Activated CD4-positive, alpha-beta T cell treated with anti-CD3 and anti-CD28 coated beads for 36 hours (primary cell): Measurements from ENCODE around the gene NOS2. TPM values are rescaled to one million over a fixed set of nuclear protein-coding genes. Genes with fewer than 3 reads are reported as not detected.
"Not testable (repeated sequence)": the region's sequence is repeated elsewhere in the genome, so short reads cannot be mapped to it uniquely, and the experiment has no call there.

ENCODE experiments used
- ATAC-seq: fragments of 200-7000 bp; cut with Tn5 transposase; one replicate; pipeline ENCODE4 v1.10.0; 2021; ENCODE audit warnings: mild to moderate bottlenecking, moderate library complexity
- CTCF ChIA-PET: fragments of 350-600 bp; sonication (Branson Sonifier 250); formaldehyde crosslinking; loops from one replicate; lab custom pipeline; 2021; ENCODE audit warnings: antibody characterized with exemption; lab: Charles Lee
- POLR2A ChIA-PET: fragments of 350-600 bp; sonication (Branson Sonifier 250); formaldehyde crosslinking; loops from one replicate; lab custom pipeline; 2021; ENCODE audit warnings: antibody characterized with exemption, inconsistent platforms; lab: Charles Lee
- DNase-seq: peaks from one replicate; pipeline ENCODE4 v3.0.0-alpha.2; 2020
- H3K27ac Mint-ChIP-seq: one replicate; pipeline ENCODE4 v1.8.0; 2021; ENCODE audit warnings: mixed read lengths
- H3K27me3 Mint-ChIP-seq: one replicate; pipeline ENCODE4 v1.8.0; 2021; ENCODE audit warnings: mixed read lengths
- H3K36me3 Mint-ChIP-seq: one replicate; pipeline ENCODE4 v1.8.0; 2021; ENCODE audit warnings: low read depth, mixed read lengths
- H3K4me1 Mint-ChIP-seq: one replicate; pipeline ENCODE4 v1.8.0; 2021; ENCODE audit warnings: mixed read lengths
- H3K4me3 Mint-ChIP-seq: one replicate; pipeline ENCODE4 v1.8.0; 2021; ENCODE audit warnings: mild to moderate bottlenecking, moderate library complexity, mixed read lengths
- H3K9me3 Mint-ChIP-seq: one replicate; pipeline ENCODE4 v1.8.0; 2021; ENCODE audit warnings: low read depth, mixed read lengths
- intact Hi-C, 2 experiments: fragments of 100-400 bp; cut with DNase I in 1 of 2; cut with micrococcal nuclease in 1 of 2; formaldehyde crosslinking; loops; one replicate each; pipeline versions ENCODE4 v1.14.2 to v1.15.1; 2022 to 2024; cut with DNase I, micrococcal nuclease
- total RNA-seq, 2 experiments: library from RNA; stranded (reverse); gene quantifications; one replicate each; pipeline ENCODE4 v1.2.3, GENCODE V29; 2021

The NOS2 gene
- total RNA-seq, 2 experiments from 2014 or later = 0.07 to 0.09 TPM

GRCh38 chr17:27743281-27743885 lies 56.9 kb downstream of the NOS2 start:
- H3K27me3 Mint-ChIP-seq = no peaks in the 10 kb centered on the region
- CTCF ChIA-PET = no interaction called here
- H3K4me3 Mint-ChIP-seq = no peak overlapping the region
- H3K4me1 Mint-ChIP-seq = no peaks in the 10 kb centered on the region
- H3K27ac Mint-ChIP-seq = no peak overlapping the region
- no peaks in the 10 kb centered on the region for H3K36me3 Mint-ChIP-seq
- POLR2A ChIA-PET = no interaction called here
- no peak for ATAC-seq
- no peaks in the 10 kb centered on the region for H3K9me3 Mint-ChIP-seq
- intact Hi-C loops = no loop called here
- DNase-seq = no peak

GRCh38 chr17:27741971-27742575 lies 58.3 kb downstream of the NOS2 start:
- no peaks in the 10 kb centered on the region for H3K9me3 Mint-ChIP-seq
- ChIA-PET POLR2A (no interaction called here), CTCF (interaction anchor here (0.6 to 1.2 kb wide), 3 partner anchors 14 to 216 kb away, joined by 3 to 5 read pairs (median 3); no protein-coding TSS in a partner anchor)
- no peaks in the 10 kb centered on the region for H3K27me3 Mint-ChIP-seq
- H3K4me3 Mint-ChIP-seq = no peak overlapping the region
- DNase-seq = no peak
- no peaks in the 10 kb centered on the region for H3K36me3 Mint-ChIP-seq
- H3K4me1 Mint-ChIP-seq = no peaks in the 10 kb centered on the region
- H3K27ac Mint-ChIP-seq = no peak overlapping the region
- intact Hi-C loops = no loop called here
- no peak for ATAC-seq

GRCh38 chr17:27741361-27741861 lies 58.9 kb downstream of the NOS2 start:
- no peak overlapping the region for H3K27ac Mint-ChIP-seq
- no peak for ATAC-seq

GRCh38 chr17:27740541-27740940 lies 59.8 kb downstream of the NOS2 start:
- H3K36me3 Mint-ChIP-seq, POLR2A ChIA-PET, H3K4me3 Mint-ChIP-seq, ATAC-seq, DNase-seq, H3K4me1 Mint-ChIP-seq, H3K27me3 Mint-ChIP-seq, H3K9me3 Mint-ChIP-seq, H3K27ac Mint-ChIP-seq, intact Hi-C loops: not testable (repeated sequence)
- CTCF ChIA-PET = interaction anchor here (0.6 to 1.1 kb wide), 2 partner anchors 392 to 553 kb away, joined by 3 to 5 read pairs; no protein-coding TSS in a partner anchor

More at GRCh38 chr17:27741361-27741861, 58.9 kb downstream of the NOS2 start:
- H3K4me1 Mint-ChIP-seq = no peaks in the 10 kb centered on the region
- no peaks in the 10 kb centered on the region for H3K27me3 Mint-ChIP-seq
- no peaks in the 10 kb centered on the region for H3K36me3 Mint-ChIP-seq
- no peak for DNase-seq
- ChIA-PET POLR2A (no interaction called here), CTCF (interaction anchor here (1.0 to 1.2 kb wide), 3 partner anchors 15 to 552 kb away, joined by 3 to 5 read pairs (median 3); no protein-coding TSS in a partner anchor)
- intact Hi-C loops = no loop called here
- no peaks in the 10 kb centered on the region for H3K9me3 Mint-ChIP-seq
- H3K4me3 Mint-ChIP-seq = no peak overlapping the region

- Mint-ChIP-seq H3K4me1 (no peaks in the 10 kb centered on the region), H3K4me3 (no peak overlapping the region), H3K27ac (no peak overlapping the region), H3K9me3 (no peaks in the 10 kb centered on the region), H3K27me3 (peaks cover 21% of the 10 kb centered on the region), H3K36me3 (no peaks in the 10 kb centered on the region)
- DNase-seq (no peak), ATAC-seq (no peak)
- ChIA-PET CTCF (interaction anchor here (0.6 to 2.2 kb wide), 2 partner anchors 22 to 100 kb away, joined by 3 to 9 read pairs; no protein-coding TSS in a partner anchor), POLR2A (no interaction called here)
- intact Hi-C loops = no loop called here
These were observed 66.6 kb downstream of the NOS2 start for GRCh38 chr17:27733773-27734172.

GRCh38 chr17:27732746-27733145 lies 67.6 kb downstream of the NOS2 start:
- H3K4me3 Mint-ChIP-seq, intact Hi-C loops, DNase-seq, H3K27ac Mint-ChIP-seq, H3K36me3 Mint-ChIP-seq, H3K9me3 Mint-ChIP-seq, ATAC-seq, H3K4me1 Mint-ChIP-seq: not testable (repeated sequence)
- H3K27me3 Mint-ChIP-seq = peaks cover 21% of the 10 kb centered on the region
- ChIA-PET CTCF (interaction anchor here (2.2 kb wide), 1 partner anchor 23 kb away, joined by 9 read pairs; no protein-coding TSS in a partner anchor), POLR2A (interaction anchor here (0.6 kb wide), 1 partner anchor 715 kb away, joined by 3 read pairs; no protein-coding TSS in a partner anchor)

GRCh38 chr17:27725982-27726381 lies 74.3 kb downstream of the NOS2 start:
- DNase-seq, POLR2A ChIA-PET, H3K36me3 Mint-ChIP-seq, H3K9me3 Mint-ChIP-seq, H3K4me1 Mint-ChIP-seq, H3K4me3 Mint-ChIP-seq, intact Hi-C loops, CTCF ChIA-PET, ATAC-seq, H3K27ac Mint-ChIP-seq: not testable (repeated sequence)
- peaks cover 11% of the 10 kb centered on the region for H3K27me3 Mint-ChIP-seq

GRCh38 chr17:27721797-27722196 lies 78.5 kb downstream of the NOS2 start:
- Mint-ChIP-seq H3K9me3 (no peaks in the 10 kb centered on the region), H3K4me1 (no peaks in the 10 kb centered on the region), H3K36me3 (no peaks in the 10 kb centered on the region), H3K4me3 (no peak overlapping the region), H3K27me3 (peaks cover 12% of the 10 kb centered on the region), H3K27ac (no peak overlapping the region)
- POLR2A ChIA-PET = no interaction called here
- ATAC-seq (no peak), DNase-seq (no peak)
- intact Hi-C loops = no loop called here
- CTCF ChIA-PET = no interaction called here

Other genes with a start within 250 kb of the NOS2 start
- gene LGALS9, start 169.3 kb downstream of the NOS2 start, total RNA-seq = 10 to 100 TPM; 33.7 to 33.8 TPM
- 1 to 10 TPM; 5.9 to 6.3 TPM for gene LYRM9, start 92.8 kb upstream of the NOS2 start, total RNA-seq
- gene NLK, start 242.1 kb upstream of the NOS2 start, total RNA-seq = 1 to 10 TPM; 7.1 to 8.8 TPM